Loucy (cell line): Measurements from ENCODE around the gene UBE4B.

Source experiments
- CTCF ChIP-seq: fragments of 200-600 bp; sonication (generic); conservative IDR thresholded peaks from 2 replicates; pipeline ENCODE4 v1.5.1; 2014; ENCODE audit warnings: mild to moderate bottlenecking, antibody characterized with exemption, low read length
- EZH2phosphoT487 ChIP-seq: fragments of 200-600 bp; IDR thresholded peaks from 2 replicates; pipeline ENCODE4 v1.6.1; 2018; ENCODE audit warnings: antibody characterized with exemption, mild to moderate bottlenecking, moderate library complexity, borderline replicate concordance

- no peak for TF ChIP-seq CTCF
- no peak for TF ChIP-seq EZH2phosphoT487
Observed at GRCh38 chr1:10048601-10049000, 15.8 kb downstream of the UBE4B start.
